ENCODE data around the gene FAM117B. TPM values are rescaled to one million over a fixed set of nuclear protein-coding genes. Genes with fewer than 3 reads are reported as not detected.

The FAM117B gene
- total RNA-seq, 3 donors from 2014 or later (not counting 1 experiment from before 2014, with no cell fraction given): 11.6 to 14.2 (median 13.1) TPM

DNA sequence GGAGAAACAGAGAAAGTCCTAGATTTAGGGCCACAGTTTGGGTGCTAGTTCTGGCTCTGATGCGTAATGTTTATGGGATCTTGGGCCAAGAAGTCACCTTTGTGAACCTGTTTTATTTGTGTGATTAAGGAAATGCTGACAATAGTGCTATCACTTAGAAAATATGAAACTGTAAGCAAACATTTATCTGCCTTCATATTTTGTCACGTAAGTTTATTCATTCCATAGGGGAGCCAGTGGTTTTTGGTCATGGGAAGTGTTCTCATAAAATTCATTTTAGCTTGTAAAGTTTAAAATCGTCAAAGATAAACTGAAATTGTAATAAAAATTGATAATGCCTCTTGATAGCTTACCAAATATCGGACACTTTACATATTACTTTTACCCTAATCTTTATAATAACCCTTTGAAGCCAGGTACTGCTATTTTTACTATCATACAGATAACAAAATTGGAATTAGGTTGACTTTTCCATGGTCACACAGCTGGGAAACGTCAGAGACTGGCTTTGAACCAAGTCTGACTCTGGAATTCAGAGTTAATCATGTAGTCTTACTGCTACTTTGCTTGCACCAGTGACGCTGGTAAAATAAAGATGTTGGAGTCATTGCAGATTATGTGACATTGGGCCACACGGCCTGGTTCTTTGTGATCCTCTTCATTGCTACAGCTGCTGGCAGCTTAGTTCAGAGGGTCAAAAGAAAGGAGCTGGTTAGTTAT is 137.1 kb downstream of the FAM117B start:
- no peaks in the 10 kb centered on the region for H3K4me1 ChIP-seq (ENCODE audit: control insufficient read depth, insufficient read depth, low read length)
- intact Hi-C loops (cut with micrococcal nuclease): no loop called here
- Mint-ChIP-seq H3K27me3 (ENCODE audit: low read depth in 2 of 2) (no peaks in the 10 kb centered on the region), H3K9me3 (no peaks in the 10 kb centered on the region), H3K27ac (no peak overlapping the region), H3K36me3 (no peaks in the 10 kb centered on the region), H3K4me1 (peaks cover 0 to 7% of the 10 kb centered on the region in 2 donors), H3K4me3 (no peak overlapping the region)
- H3K27me3 ChIP-seq (ENCODE audit: control insufficient read depth, insufficient read depth, low read length): no peaks in the 10 kb centered on the region
- no peak overlapping the region for H3K27ac ChIP-seq (ENCODE audit: low read length)
- H3K9me3 ChIP-seq (ENCODE audit: control insufficient read depth, insufficient read depth, low read length): no peaks in the 10 kb centered on the region
- 91% methylated on average over 5 of the region's 7 CpGs for WGBS (ENCODE audit: insufficient coverage)
- no peak overlapping the region for H3K4me3 ChIP-seq (ENCODE audit: low read length)
- ATAC-seq (no peak), DNase-seq (no peak)
- peaks cover 5% of the 10 kb centered on the region for H3K36me3 ChIP-seq (ENCODE audit: control insufficient read depth, insufficient read depth, low read length)
- TF ChIP-seq, protein P1, sequence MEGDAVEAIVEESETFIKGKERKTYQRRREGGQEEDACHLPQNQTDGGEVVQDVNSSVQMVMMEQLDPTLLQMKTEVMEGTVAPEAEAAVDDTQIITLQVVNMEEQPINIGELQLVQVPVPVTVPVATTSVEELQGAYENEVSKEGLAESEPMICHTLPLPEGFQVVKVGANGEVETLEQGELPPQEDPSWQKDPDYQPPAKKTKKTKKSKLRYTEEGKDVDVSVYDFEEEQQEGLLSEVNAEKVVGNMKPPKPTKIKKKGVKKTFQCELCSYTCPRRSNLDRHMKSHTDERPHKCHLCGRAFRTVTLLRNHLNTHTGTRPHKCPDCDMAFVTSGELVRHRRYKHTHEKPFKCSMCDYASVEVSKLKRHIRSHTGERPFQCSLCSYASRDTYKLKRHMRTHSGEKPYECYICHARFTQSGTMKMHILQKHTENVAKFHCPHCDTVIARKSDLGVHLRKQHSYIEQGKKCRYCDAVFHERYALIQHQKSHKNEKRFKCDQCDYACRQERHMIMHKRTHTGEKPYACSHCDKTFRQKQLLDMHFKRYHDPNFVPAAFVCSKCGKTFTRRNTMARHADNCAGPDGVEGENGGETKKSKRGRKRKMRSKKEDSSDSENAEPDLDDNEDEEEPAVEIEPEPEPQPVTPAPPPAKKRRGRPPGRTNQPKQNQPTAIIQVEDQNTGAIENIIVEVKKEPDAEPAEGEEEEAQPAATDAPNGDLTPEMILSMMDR (IDR thresholded peaks at IDR 0.05): no peak

DNA sequence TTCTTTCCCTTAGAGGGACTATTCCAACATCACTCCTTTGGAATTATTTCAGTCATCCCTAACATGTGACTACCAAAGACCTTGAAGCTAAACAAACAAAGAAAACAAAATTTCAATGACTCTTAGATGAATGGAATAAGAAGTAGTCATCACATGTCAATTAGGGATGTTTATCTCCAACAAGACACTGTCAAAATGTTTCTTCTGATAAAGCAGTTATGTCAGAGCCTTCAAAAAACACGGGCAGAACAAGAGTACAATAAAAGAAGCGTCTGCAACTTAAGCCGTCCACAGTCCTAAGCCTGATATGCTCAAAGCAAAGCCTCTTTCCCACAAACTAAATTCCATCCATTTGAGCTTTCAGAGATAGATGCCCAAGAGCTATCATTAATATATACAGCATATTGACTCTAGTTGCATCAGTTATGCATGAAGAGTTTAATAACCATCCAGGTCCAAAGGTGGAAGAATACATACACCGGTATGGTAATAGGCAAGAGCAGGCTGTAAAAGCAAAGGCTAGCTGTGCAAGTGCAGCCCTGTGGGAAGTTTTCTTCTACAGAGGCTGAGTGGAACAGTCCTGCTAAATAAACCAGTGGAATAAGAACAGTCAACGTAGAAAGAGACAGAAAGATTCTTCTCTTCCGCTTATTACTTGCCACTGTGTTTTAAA is 138.7 kb downstream of the FAM117B start:
- TF ChIP-seq, protein P1 (IDR thresholded peaks at IDR 0.05): no peak
- Mint-ChIP-seq H3K27me3 (ENCODE audit: low read depth in 2 of 2) (no peaks in the 10 kb centered on the region), H3K36me3 (no peaks in the 10 kb centered on the region), H3K4me3 (no peak overlapping the region), H3K9me3 (no peaks in the 10 kb centered on the region), H3K4me1 (peaks cover 0 to 7% of the 10 kb centered on the region in 2 donors), H3K27ac (no peak overlapping the region)
- 98% methylated on average over 6 of the region's 6 CpGs for WGBS (ENCODE audit: insufficient coverage)
- H3K36me3 ChIP-seq (ENCODE audit: control insufficient read depth, insufficient read depth, low read length): peaks cover 8% of the 10 kb centered on the region
- H3K27me3 ChIP-seq (ENCODE audit: control insufficient read depth, insufficient read depth, low read length): no peaks in the 10 kb centered on the region
- intact Hi-C loops (cut with micrococcal nuclease): no loop called here
- H3K9me3 ChIP-seq (ENCODE audit: control insufficient read depth, insufficient read depth, low read length): no peaks in the 10 kb centered on the region
- no peak overlapping the region for H3K4me3 ChIP-seq (ENCODE audit: low read length)
- no peaks in the 10 kb centered on the region for H3K4me1 ChIP-seq (ENCODE audit: control insufficient read depth, insufficient read depth, low read length)
- DNase-seq (no peak), ATAC-seq (no peak)
- H3K27ac ChIP-seq (ENCODE audit: low read length): no peak overlapping the region

DNA sequence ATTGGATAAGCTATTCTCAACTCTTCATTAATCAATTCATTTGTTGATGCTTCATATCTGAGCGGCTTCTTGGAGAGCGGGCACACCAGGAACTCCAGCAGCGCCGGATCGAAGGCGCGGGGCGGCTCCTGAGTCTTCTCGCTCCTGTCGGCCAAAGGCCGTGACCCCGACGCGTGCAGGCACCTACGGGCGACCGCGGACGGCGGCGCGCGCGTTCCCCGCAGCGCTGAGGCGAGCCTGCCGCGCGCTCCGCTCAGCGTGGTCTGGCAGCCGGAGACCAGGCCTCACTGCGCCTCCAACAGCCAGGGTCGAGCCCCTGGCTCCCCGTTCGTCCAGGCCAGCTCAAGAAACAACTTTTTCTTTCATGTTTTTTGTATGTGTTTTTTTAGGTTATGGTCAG is 139.3 kb downstream of the FAM117B start:
- no peak overlapping the region for H3K4me3 Mint-ChIP-seq
- no peak for ATAC-seq

More for the DNA sequence above, 139.3 kb downstream of the FAM117B start:
- Mint-ChIP-seq H3K27ac (no peak overlapping the region), H3K27me3 (ENCODE audit: low read depth in 2 of 2) (no peaks in the 10 kb centered on the region), H3K9me3 (no peaks in the 10 kb centered on the region), H3K36me3 (peaks cover 5% of the 10 kb centered on the region), H3K4me1 (peaks cover 0 to 7% of the 10 kb centered on the region in 2 donors)
- H3K27me3 ChIP-seq (ENCODE audit: control insufficient read depth, insufficient read depth, low read length): no peaks in the 10 kb centered on the region
- intact Hi-C loops (cut with micrococcal nuclease): no loop called here
- no peak for DNase-seq
- 86% methylated on average over 37 of the region's 37 CpGs for WGBS (ENCODE audit: insufficient coverage)
- H3K4me1 ChIP-seq (ENCODE audit: control insufficient read depth, insufficient read depth, low read length): no peaks in the 10 kb centered on the region
- TF ChIP-seq, protein P1 (IDR thresholded peaks at IDR 0.05): no peak
- H3K36me3 ChIP-seq (ENCODE audit: control insufficient read depth, insufficient read depth, low read length): peaks cover 9% of the 10 kb centered on the region
- H3K4me3 ChIP-seq (ENCODE audit: low read length): no peak overlapping the region
- no peaks in the 10 kb centered on the region for H3K9me3 ChIP-seq (ENCODE audit: control insufficient read depth, insufficient read depth, low read length)
- H3K27ac ChIP-seq (ENCODE audit: low read length): no peak overlapping the region

All from natural killer cell (primary cell).